Measurements from ENCODE around the gene DNAH10.

DNAH10 gene

GRCh38 chr12:123888989-123889388 lies 126.9 kb downstream of the DNAH10 start:
- TF ChIP-seq CTCF (IDR thresholded peaks at IDR 0.05; ENCODE audit: low read depth, low read length, missing control alignments) = no peak
- no peak for DNase-seq (ENCODE audit: low read depth)
- no peak overlapping the region for H3K4me3 ChIP-seq (ENCODE audit: low read depth, low read length)

GRCh38 chr12:123889848-123890535 lies 127.9 kb downstream of the DNAH10 start:
- no peak for TF ChIP-seq CTCF (IDR thresholded peaks at IDR 0.05; ENCODE audit: low read depth, low read length, missing control alignments)
- DNase-seq (ENCODE audit: low read depth) = no peak

GRCh38 chr12:123890536-123890902 lies 128.4 kb downstream of the DNAH10 start:
- no peak for DNase-seq (ENCODE audit: low read depth)
- no peak overlapping the region for H3K4me3 ChIP-seq (ENCODE audit: low read depth, low read length)
- TF ChIP-seq CTCF (IDR thresholded peaks at IDR 0.05; ENCODE audit: low read depth, low read length, missing control alignments) = no peak

More at GRCh38 chr12:123889848-123890535, 127.9 kb downstream of the DNAH10 start:
- no peak overlapping the region for H3K4me3 ChIP-seq (ENCODE audit: low read depth, low read length)

GRCh38 chr12:123891011-123891410 lies 128.9 kb downstream of the DNAH10 start:
- no peak for TF ChIP-seq CTCF (IDR thresholded peaks at IDR 0.05; ENCODE audit: low read depth, low read length, missing control alignments)
- H3K4me3 ChIP-seq (ENCODE audit: low read depth, low read length) = no peak overlapping the region
- no peak for DNase-seq (ENCODE audit: low read depth)

- H3K4me3 ChIP-seq (ENCODE audit: low read depth, low read length) = no peak overlapping the region
- TF ChIP-seq CTCF (IDR thresholded peaks at IDR 0.05; ENCODE audit: low read depth, low read length, missing control alignments) = no peak
- DNase-seq (ENCODE audit: low read depth) = no peak
Observed at GRCh38 chr12:123891516-123892179, 129.5 kb downstream of the DNAH10 start.

- no peak overlapping the region for H3K4me3 ChIP-seq (ENCODE audit: low read depth, low read length)
- no peak for DNase-seq (ENCODE audit: low read depth)
- no peak for TF ChIP-seq CTCF (IDR thresholded peaks at IDR 0.05; ENCODE audit: low read depth, low read length, missing control alignments)
Observed at GRCh38 chr12:123892180-123892559, 130.1 kb downstream of the DNAH10 start.

- no peak overlapping the region for H3K4me3 ChIP-seq (ENCODE audit: low read depth, low read length)
- DNase-seq (ENCODE audit: low read depth) = no peak
- TF ChIP-seq CTCF (IDR thresholded peaks at IDR 0.05; ENCODE audit: low read depth, low read length, missing control alignments) = no peak
Observed at GRCh38 chr12:123892853-123893252, 130.8 kb downstream of the DNAH10 start.

All from GM12864 (cell line).